HepG2 (cell line): ENCODE results near the gene CLDN5. TPM values are rescaled to one million over a fixed set of nuclear protein-coding genes. Genes with fewer than 3 reads are reported as not detected.

Source experiments
- CENPT ChIP-seq: sonication (generic); formaldehyde crosslinking; IDR thresholded peaks from 2 replicates; pipeline ENCODE4 v1.8.0; 2022; ENCODE audit warnings: low read depth, mild to moderate bottlenecking, moderate library complexity, missing genetic modification reagents
- ELF4 ChIP-seq: sonication (generic); formaldehyde crosslinking; IDR thresholded peaks from 2 replicates; pipeline ENCODE4 v1.5.0; 2020; ENCODE audit warnings: missing genetic modification reagents, mild to moderate bottlenecking, moderate library complexity, borderline replicate concordance
- FOXM1 ChIP-seq: sonication (generic); formaldehyde crosslinking; IDR thresholded peaks from 2 replicates; pipeline ENCODE4 v1.5.0; 2020; ENCODE audit warnings: missing genetic modification reagents
- GABPA ChIP-seq, 2 experiments: IDR thresholded peaks; 2 replicates each; pipeline ENCODE4 v1.6.1; 2011 to 2016; ENCODE audit warnings: low read depth in 2 of 2, low read length in 1 of 2, missing biosample characterization in 1 of 2, missing genetic modification characterization in 1 of 2
- HMG20B ChIP-seq: conservative IDR thresholded peaks from 2 replicates; pipeline ENCODE4 v1.6.1; 2016; ENCODE audit warnings: missing genetic modification reagents, missing compliant biosample characterization
- HOXA7 ChIP-seq: sonication (generic); formaldehyde crosslinking; IDR thresholded peaks from 2 replicates; pipeline ENCODE4 v1.8.1; 2022; ENCODE audit warnings: mild to moderate bottlenecking, missing genetic modification reagents, moderate library complexity
- JUN ChIP-seq: sonication (generic); formaldehyde crosslinking; IDR thresholded peaks from 2 replicates; pipeline ENCODE4 v1.4.0; 2020; ENCODE audit warnings: mild to moderate bottlenecking, missing genetic modification reagents
- KDM5A ChIP-seq: fragments of 200-600 bp; sonication (generic); IDR thresholded peaks from 2 replicates; pipeline ENCODE4 v1.7.0; 2018; ENCODE audit warnings: antibody characterized with exemption, mild to moderate bottlenecking, low read length, borderline replicate concordance
- KMT2A ChIP-seq: sonication (generic); formaldehyde crosslinking; IDR thresholded peaks from 2 replicates; pipeline ENCODE4 v1.4.0; 2020; ENCODE audit warnings: missing genetic modification reagents
- MEIS1 ChIP-seq: sonication (generic); formaldehyde crosslinking; IDR thresholded peaks from 2 replicates; pipeline ENCODE4 v1.9.0; 2021; ENCODE audit warnings: mild to moderate bottlenecking, missing genetic modification reagents, moderate library complexity, borderline replicate concordance
- MTF1 ChIP-seq: sonication (generic); formaldehyde crosslinking; IDR thresholded peaks from 2 replicates; pipeline ENCODE4 v1.5.0; 2020; ENCODE audit warnings: missing genetic modification reagents
- NCOA5 ChIP-seq: sonication (generic); formaldehyde crosslinking; IDR thresholded peaks from 2 replicates; pipeline ENCODE4 v1.4.0; 2020; ENCODE audit warnings: missing genetic modification reagents
- RBFOX2 ChIP-seq: fragments of 200-400 bp; formaldehyde crosslinking; IDR thresholded peaks from 2 replicates; pipeline ENCODE4 v1.6.1; 2017; ENCODE audit warnings: low read depth, mild to moderate bottlenecking, low read length
- SIX1 ChIP-seq: sonication (generic); formaldehyde crosslinking; IDR thresholded peaks from 2 replicates; pipeline ENCODE4 v1.4.0; 2020; ENCODE audit warnings: missing genetic modification reagents, borderline replicate concordance
- SMAD1 ChIP-seq: sonication (generic); formaldehyde crosslinking; IDR thresholded peaks from 2 replicates; pipeline ENCODE4 v1.4.0; 2020; ENCODE audit warnings: missing genetic modification reagents, low read depth, mild to moderate bottlenecking, borderline replicate concordance
- SOX6 ChIP-seq, 2 experiments: fragments of 450-650 bp in 1 of 2; sonication (generic) in 1 of 2; formaldehyde crosslinking in 1 of 2; IDR thresholded peaks; 2 replicates each; pipeline versions ENCODE4 v1.4.0 to v1.6.1; 2017 to 2020; ENCODE audit warnings: antibody characterized with exemption in 1 of 2, mild to moderate bottlenecking in 1 of 2, missing genetic modification reagents in 1 of 2
- SRY ChIP-seq: sonication (generic); formaldehyde crosslinking; IDR thresholded peaks from 2 replicates; pipeline ENCODE4 v1.8.0; 2022; ENCODE audit warnings: mild to moderate bottlenecking, missing genetic modification reagents
- SUZ12 ChIP-seq: fragments of 150-350 bp; IDR thresholded peaks from 2 replicates; pipeline ENCODE4 v1.6.1; 2014; ENCODE audit warnings: low read depth, low read length
- ZBTB20 ChIP-seq: sonication (generic); formaldehyde crosslinking; IDR thresholded peaks from 2 replicates; pipeline ENCODE4 v1.8.1; 2023; ENCODE audit warnings: missing genetic modification reagents, low read depth, mild to moderate bottlenecking, borderline replicate concordance
- ZNF207 ChIP-seq: fragments of 450-650 bp; IDR thresholded peaks from 2 replicates; pipeline ENCODE4 v1.6.1; 2016; ENCODE audit warnings: antibody characterized with exemption, borderline replicate concordance
- ZNF256 ChIP-seq: sonication (generic); formaldehyde crosslinking; conservative IDR thresholded peaks from 2 replicates; pipeline ENCODE4 v1.4.0; 2020; ENCODE audit warnings: missing genetic modification reagents
- ZNF264 ChIP-seq: sonication (generic); formaldehyde crosslinking; IDR thresholded peaks from 2 replicates; pipeline ENCODE4 v1.4.0; 2020; ENCODE audit warnings: missing genetic modification reagents
- ZNF616 ChIP-seq: sonication (generic); formaldehyde crosslinking; IDR thresholded peaks from 2 replicates; pipeline ENCODE4 v1.5.0; 2020; ENCODE audit warnings: low read depth, mild to moderate bottlenecking, missing genetic modification reagents
- ZNF772 ChIP-seq: sonication (generic); formaldehyde crosslinking; IDR thresholded peaks from 2 replicates; pipeline ENCODE4 v1.5.0; 2020; ENCODE audit warnings: mild to moderate bottlenecking, missing genetic modification reagents
- ZNF790 ChIP-seq: sonication (generic); formaldehyde crosslinking; IDR thresholded peaks from 2 replicates; pipeline ENCODE4 v1.8.0; 2022; ENCODE audit warnings: missing genetic modification reagents, mild to moderate bottlenecking, borderline replicate concordance
- ZNF891 ChIP-seq: sonication (generic); formaldehyde crosslinking; IDR thresholded peaks from 2 replicates; pipeline ENCODE4 v1.5.0; 2020; ENCODE audit warnings: mild to moderate bottlenecking, missing genetic modification reagents
- polyA plus RNA-seq, 8 experiments: library from polyadenylated mRNA; depleted of rRNA in 3 of 8; stranded (reverse) in 7 of 8; unstranded in 1 of 8; fragments of >200 nt; fragmentation: Illumina TruSeq in 4 of 8; extraction: Trizol in 4 of 8; gene quantifications; 2 replicates each; pipeline versions ENCODE4 v1.2.1 to v1.2.3, GENCODE V29; 2011 to 2016; ENCODE audit warnings: low read depth in 4 of 8, missing spikeins in 1 of 8, mixed read lengths in 1 of 8; ENCODE audit not compliant: insufficient read depth in 1 of 8
- total RNA-seq, 5 experiments: library from RNA; depleted of rRNA; stranded (reverse); fragments of >200 nt; fragmentation: Illumina TruSeq; extraction: Trizol; gene quantifications; 2 replicates each; pipeline ENCODE4 v1.2.3, GENCODE V29; 2016; ENCODE audit warnings: low read depth in 1 of 5
- TF ChIP-seq, protein P1 (sequence below): sonication (generic); formaldehyde crosslinking; IDR thresholded peaks from 2 replicates; pipeline ENCODE4 v1.4.0; 2020; ENCODE audit warnings: missing genetic modification reagents, borderline replicate concordance
- TF ChIP-seq, protein P2 (sequence below): sonication (generic); formaldehyde crosslinking; IDR thresholded peaks from 2 replicates; pipeline ENCODE4 v1.9.0; 2021; ENCODE audit warnings: missing genetic modification reagents, mild to moderate bottlenecking, borderline replicate concordance

The CLDN5 gene
- total and polyA plus RNA-seq, 2 of the 13 experiments (the other 11 are each of a cell fraction or from before 2014, with no cell fraction given), result not detected

DNA sequence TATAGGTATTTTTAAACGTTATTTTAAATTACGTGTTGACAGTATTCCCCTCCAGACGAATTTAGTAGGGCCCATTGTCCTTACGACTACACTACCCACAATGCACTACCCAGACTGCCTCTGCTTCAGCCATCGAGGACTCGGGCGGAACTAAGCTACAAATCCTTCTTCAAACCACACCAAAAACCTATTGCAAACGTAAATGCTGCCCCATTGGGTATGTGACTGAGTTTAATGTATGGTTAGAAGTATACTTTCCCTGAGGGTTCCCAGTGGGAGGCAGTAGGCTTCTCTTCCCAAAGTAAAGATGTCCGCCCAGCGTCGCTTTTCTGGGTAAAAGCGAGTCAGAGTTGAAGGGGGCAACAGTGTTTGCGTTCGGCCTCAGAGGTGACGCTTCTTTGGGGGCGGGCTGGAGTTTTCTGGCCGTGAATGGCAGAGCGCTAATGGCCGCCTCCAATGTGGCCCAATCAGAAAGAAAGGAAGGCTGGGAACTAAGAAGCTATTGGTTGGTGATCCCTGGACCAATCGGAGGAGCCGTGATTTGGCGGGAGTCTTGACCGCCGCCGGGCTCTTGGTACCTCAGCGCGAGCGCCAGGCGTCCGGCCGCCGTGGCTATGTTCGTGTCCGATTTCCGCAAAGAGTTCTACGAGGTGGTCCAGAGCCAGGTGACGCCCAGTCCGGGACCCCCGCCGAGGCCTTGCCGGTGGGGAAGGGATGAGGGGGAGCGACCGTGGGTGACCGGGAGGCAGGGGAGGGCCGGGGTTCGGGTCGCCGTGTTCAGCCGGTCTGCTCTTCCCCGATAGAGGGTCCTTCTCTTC is 44.6 kb downstream of the CLDN5 start, which contains the start of gene CDC45 (continued):
- TF ChIP-seq JUN (CRISPR knock-in tag) (no peak), SUZ12 (peak; percentile 49), ZNF264 (CRISPR knock-in tag) (no peak), HMG20B (CRISPR knock-in tag) (no peak), ZBTB20 (CRISPR knock-in tag) (no peak), CENPT (CRISPR knock-in tag) (no peak), SOX6 (IDR thresholded peaks at IDR 0.05) (no peak), SOX6 (CRISPR knock-in tag; IDR thresholded peaks at IDR 0.05) (peak; percentile 48), ZNF891 (CRISPR knock-in tag) (peak; percentile 82; the same call in 1 of the 2 replicates), RBFOX2 (peak; percentile 42), SMAD1 (no peak), ZNF790 (CRISPR knock-in tag) (no peak), HOXA7 (CRISPR knock-in tag) (no peak), ELF4 (CRISPR knock-in tag) (peak; percentile 99), SIX1 (0 out of 2 replicates have a peak, but pooled peaks have one; percentile 2), ZNF772 (CRISPR knock-in tag) (no peak), ZNF207 (no peak), FOXM1 (CRISPR knock-in tag) (no peak), GABPA (IDR thresholded peaks at IDR 0.05; ENCODE audit: low read depth, low read length) (no peak), GABPA (CRISPR knock-in tag; IDR thresholded peaks at IDR 0.05; ENCODE audit: low read depth) (peak; percentile 82), NCOA5 (CRISPR knock-in tag) (no peak), KMT2A (CRISPR knock-in tag) (peak; percentile 20; the same call in 1 of the 2 replicates), ZNF256 (CRISPR knock-in tag) (no peak), MTF1 (no peak), ZNF616 (CRISPR knock-in tag) (no peak), KDM5A (peak; percentile 87), MEIS1 (no peak), SRY (CRISPR knock-in tag) (no peak; the same call in 1 of the 2 replicates)
- TF ChIP-seq, protein P1, sequence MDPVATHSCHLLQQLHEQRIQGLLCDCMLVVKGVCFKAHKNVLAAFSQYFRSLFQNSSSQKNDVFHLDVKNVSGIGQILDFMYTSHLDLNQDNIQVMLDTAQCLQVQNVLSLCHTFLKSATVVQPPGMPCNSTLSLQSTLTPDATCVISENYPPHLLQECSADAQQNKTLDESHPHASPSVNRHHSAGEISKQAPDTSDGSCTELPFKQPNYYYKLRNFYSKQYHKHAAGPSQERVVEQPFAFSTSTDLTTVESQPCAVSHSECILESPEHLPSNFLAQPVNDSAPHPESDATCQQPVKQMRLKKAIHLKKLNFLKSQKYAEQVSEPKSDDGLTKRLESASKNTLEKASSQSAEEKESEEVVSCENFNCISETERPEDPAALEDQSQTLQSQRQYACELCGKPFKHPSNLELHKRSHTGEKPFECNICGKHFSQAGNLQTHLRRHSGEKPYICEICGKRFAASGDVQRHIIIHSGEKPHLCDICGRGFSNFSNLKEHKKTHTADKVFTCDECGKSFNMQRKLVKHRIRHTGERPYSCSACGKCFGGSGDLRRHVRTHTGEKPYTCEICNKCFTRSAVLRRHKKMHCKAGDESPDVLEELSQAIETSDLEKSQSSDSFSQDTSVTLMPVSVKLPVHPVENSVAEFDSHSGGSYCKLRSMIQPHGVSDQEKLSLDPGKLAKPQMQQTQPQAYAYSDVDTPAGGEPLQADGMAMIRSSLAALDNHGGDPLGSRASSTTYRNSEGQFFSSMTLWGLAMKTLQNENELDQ (CRISPR knock-in tag), result no peak
- TF ChIP-seq, protein P2, sequence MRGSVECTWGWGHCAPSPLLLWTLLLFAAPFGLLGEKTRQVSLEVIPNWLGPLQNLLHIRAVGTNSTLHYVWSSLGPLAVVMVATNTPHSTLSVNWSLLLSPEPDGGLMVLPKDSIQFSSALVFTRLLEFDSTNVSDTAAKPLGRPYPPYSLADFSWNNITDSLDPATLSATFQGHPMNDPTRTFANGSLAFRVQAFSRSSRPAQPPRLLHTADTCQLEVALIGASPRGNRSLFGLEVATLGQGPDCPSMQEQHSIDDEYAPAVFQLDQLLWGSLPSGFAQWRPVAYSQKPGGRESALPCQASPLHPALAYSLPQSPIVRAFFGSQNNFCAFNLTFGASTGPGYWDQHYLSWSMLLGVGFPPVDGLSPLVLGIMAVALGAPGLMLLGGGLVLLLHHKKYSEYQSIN (CRISPR knock-in tag), result no peak
